Raji (cell line): Measurements from ENCODE around the gene OR14K1.

Experiments used
- POLR2A ChIP-seq: IDR thresholded peaks from 2 replicates; pipeline ENCODE4 v1.6.1; 2011; ENCODE audit warnings: low read depth, low read length, control low read depth; ENCODE audit not compliant: insufficient read depth

OR14K1 gene

GRCh38 chr1:247738315-247738714, at the start of gene OR14K1:
Gene OR14K1, plus strand, starts transcription at chr1:247738615. Its CDS starts 0 bp downstream, at chr1:247738615.
- TF ChIP-seq POLR2A = no peak

- TF ChIP-seq POLR2A = no peak
These were observed 37.1 kb upstream of the OR14K1 start for GRCh38 chr1:247701338-247701737.

GRCh38 chr1:247713753-247714152, 24.7 kb upstream of the OR14K1 start:
- no peak for TF ChIP-seq POLR2A

- TF ChIP-seq POLR2A = no peak
These were observed 21.9 kb upstream of the OR14K1 start, which contains the start of gene OR6F1 for GRCh38 chr1:247716546-247716945. Gene OR6F1, minus strand, starts transcription at chr1:247716646. Its CDS starts 3,891 bp downstream, at chr1:247712755.

GRCh38 chr1:247721222-247721621, 17.2 kb upstream of the OR14K1 start:
- TF ChIP-seq POLR2A = no peak

GRCh38 chr1:247740721-247741120, 2.3 kb downstream of the OR14K1 start:
- no peak for TF ChIP-seq POLR2A

- no peak for TF ChIP-seq POLR2A
These were observed 3.3 kb downstream of the OR14K1 start for GRCh38 chr1:247741756-247742155.

- TF ChIP-seq POLR2A = no peak
These were observed 8.0 kb downstream of the OR14K1 start for GRCh38 chr1:247746391-247746935.

- TF ChIP-seq POLR2A = no peak
These were observed 9.2 kb downstream of the OR14K1 start for GRCh38 chr1:247747616-247748015.

GRCh38 chr1:247748041-247748440, 9.6 kb downstream of the OR14K1 start, which contains the start of gene OR14A2:
Gene OR14A2, minus strand, starts transcription at chr1:247748141.
- TF ChIP-seq POLR2A = no peak

GRCh38 chr1:247749870-247750269, 11.5 kb downstream of the OR14K1 start:
- TF ChIP-seq POLR2A = no peak

- TF ChIP-seq POLR2A = no peak
These were observed 22.0 kb downstream of the OR14K1 start, which contains the start of gene OR1C1 for GRCh38 chr1:247760456-247760855. Gene OR1C1, minus strand, starts transcription at chr1:247760556. Its CDS starts 2,150 bp downstream, at chr1:247758406.

- TF ChIP-seq POLR2A = no peak
These were observed 31.2 kb downstream of the OR14K1 start for GRCh38 chr1:247769603-247770002.
